DMS79 (cell line): ENCODE measurements around the gene RNGTT.
"Not testable (repeated sequence)": the region's sequence is repeated elsewhere in the genome, so short reads cannot be mapped to it uniquely, and the experiment has no call there.

Source experiments
- DNase-seq: peaks from one replicate; lab custom pipeline; 2025; lab: John Stamatoyannopoulos, UW

Gene RNGTT

DNA sequence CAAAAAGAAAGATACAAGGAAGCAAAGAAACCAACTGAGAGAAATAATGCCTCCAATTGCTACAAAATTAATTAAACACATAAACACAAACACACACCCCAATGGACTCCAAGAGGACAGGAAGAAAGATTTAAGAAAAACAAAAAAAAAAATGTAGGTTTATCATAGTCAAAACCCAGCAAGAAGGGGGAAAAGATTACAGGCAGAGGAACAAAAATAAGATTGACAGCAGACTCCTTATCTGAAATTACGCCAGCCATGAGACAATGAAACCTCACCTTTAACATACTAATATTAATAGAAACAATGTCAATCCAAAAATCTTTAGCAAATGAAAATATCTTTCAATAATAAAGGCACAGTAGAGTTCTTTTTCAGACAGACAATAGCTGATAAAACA is 155.8 kb downstream of the RNGTT start:
- no peak for DNase-seq

- no peak for DNase-seq
Observed at GRCh38 chr6:88806728-88807127, 156.7 kb downstream of the RNGTT start.

DNA sequence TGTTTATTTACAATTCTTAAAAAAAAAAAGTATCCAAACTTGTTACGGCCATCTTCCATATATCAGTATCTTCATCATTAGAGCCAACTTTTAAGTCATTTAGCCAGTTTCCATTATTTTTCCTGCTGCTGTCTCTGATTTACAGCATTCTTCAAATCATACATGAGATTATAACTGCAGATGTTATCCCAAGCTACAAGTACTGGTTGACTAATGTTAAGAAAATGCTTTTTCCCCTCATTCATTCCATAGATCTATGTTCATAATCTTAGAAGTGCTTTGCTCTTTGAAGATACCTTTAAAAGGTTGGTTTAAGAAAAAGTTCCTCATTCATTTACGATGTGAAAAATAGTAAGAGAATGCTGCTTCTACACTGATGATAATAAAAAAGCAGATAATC is 158.7 kb downstream of the RNGTT start:
- no peak for DNase-seq

DNA sequence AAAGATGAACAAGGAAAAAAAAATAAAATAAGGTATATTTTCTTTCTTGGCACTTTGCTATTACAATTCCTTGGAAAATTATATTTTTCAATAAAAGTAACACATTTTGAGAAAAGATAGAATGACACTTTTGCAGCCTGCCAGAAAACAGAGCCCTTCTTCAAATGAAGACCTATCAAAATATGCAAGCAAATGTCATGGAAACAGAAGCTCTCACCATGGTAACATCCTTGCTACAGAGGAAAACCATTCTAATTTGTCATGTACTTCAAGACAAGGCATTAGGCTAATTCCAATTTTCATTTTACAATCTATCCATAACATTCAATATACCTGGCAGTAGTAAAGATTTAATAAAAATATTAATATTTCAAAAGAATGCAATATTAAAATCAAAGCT is 177.9 kb downstream of the RNGTT start:
- no peak for DNase-seq

DNA sequence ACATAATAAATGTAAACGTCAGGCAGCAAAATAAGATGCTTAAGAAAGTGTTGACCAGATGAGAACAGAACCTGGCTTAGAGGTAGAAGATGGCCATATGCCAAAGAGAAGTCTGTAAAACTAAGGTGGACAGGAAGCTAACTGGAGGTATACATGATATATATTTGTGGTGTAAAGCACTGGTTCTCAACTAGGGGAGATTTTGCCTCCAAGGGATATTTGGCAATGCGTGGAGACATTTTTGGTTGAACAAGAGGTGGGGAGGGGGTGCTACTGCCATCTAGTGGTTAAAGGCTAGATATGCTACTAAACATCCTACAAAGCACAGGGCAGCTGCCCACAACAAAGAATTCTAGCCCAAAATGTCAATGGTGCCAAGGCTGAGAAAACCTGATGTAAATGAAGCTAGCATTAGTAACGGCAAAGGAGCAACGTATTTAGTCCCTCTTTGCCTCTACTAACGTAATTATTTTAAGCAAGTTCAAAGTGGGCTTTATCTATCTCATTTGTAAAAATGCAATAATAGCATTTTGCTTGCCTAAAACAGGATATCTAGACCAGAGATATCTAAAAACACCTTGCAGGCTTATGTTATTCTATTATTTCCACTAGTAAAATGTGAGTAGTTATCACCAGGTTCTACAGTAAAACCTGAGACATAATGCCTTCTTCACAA is 182.6 kb downstream of the RNGTT start:
- peak; percentile 17 for DNase-seq

- DNase-seq = no peak
Observed at GRCh38 chr6:88775866-88776571, 187.4 kb downstream of the RNGTT start.

- not testable (repeated sequence) for DNase-seq
Observed at GRCh38 chr6:88768114-88768513, 195.3 kb downstream of the RNGTT start.

DNA sequence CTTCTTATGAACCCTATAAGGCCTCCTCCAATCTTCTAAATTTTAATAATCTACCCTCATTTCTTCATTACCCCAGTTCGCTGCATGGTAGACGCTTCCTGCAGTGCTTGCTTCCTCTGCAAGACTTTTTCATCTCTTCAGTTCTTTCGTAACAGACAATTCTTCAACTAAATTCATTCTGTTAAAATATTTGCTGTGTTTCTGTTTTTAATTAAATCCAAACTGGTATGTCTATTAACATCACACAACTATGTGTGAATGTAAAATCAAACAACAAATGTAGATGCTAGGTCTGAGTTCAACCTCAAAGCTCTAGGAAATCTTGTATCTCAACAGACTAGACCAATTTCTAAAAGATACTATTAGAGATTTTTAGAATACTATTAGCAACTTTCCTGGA is 199.3 kb downstream of the RNGTT start:
- no peak for DNase-seq

- DNase-seq = no peak
Observed at GRCh38 chr6:88763160-88763559, 200.3 kb downstream of the RNGTT start.

- no peak for DNase-seq
Observed at GRCh38 chr6:88761237-88762031, 202.0 kb downstream of the RNGTT start.

- DNase-seq = no peak
Observed at GRCh38 chr6:88760091-88760490, 203.3 kb downstream of the RNGTT start.

GRCh38 chr6:88750936-88751335 is 212.5 kb downstream of the RNGTT start:
- no peak for DNase-seq

GRCh38 chr6:88749849-88750248 is 213.6 kb downstream of the RNGTT start:
- no peak for DNase-seq

GRCh38 chr6:88748141-88748540 is 215.3 kb downstream of the RNGTT start:
- DNase-seq = no peak

DNA sequence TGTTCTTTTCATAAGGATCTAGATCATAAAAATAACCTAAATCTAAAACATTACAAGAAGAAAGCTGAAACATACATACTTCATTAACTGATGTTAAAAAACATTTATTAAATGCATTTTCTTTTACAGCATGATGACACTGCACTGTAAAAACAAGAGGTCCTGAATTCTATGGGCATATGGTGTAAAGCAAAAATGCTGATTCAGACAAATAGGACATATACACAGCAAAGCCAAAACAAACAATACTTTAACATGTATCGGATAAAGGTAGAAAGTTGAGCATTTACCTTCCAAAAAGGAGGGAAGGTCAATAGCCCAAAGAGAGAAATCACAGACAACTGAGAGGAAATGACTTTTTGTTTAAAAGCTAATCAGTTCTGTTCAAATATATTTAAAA is 221.5 kb downstream of the RNGTT start:
- no peak for DNase-seq

- no peak for DNase-seq
Observed at GRCh38 chr6:88741071-88741470, 222.3 kb downstream of the RNGTT start.

- no peak for DNase-seq
Observed at GRCh38 chr6:88734544-88734943, 228.9 kb downstream of the RNGTT start.

- no peak for DNase-seq
Observed at GRCh38 chr6:88730611-88731011, 232.8 kb downstream of the RNGTT start.

GRCh38 chr6:88728756-88729155 is 234.7 kb downstream of the RNGTT start:
- no peak for DNase-seq

DNA sequence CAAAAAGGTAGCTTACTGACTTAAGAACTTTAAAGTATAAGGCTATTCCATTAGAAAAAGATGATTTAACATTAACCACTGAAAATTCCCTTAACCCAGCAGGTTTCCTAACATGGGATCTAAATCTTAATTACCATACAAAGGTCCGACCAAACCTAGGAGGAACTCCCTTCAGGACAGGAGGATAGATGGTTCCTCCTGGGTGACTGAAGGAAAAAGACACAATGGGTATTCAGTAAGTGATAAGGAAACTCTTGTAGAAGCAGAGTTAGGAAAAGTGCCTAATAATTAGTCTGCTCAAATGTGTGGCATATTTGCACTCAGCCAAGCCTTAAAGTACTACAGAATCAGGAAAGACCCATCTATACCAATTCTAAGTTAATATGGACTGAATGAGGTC is 237.0 kb downstream of the RNGTT start:
- not testable (repeated sequence) for DNase-seq

GRCh38 chr6:88725111-88725975 is 238.1 kb downstream of the RNGTT start:
- no peak for DNase-seq

GRCh38 chr6:88722686-88723085 is 240.7 kb downstream of the RNGTT start:
- DNase-seq = no peak
